HEK293 (cell line): Measurements from ENCODE around the gene SIAE.

Experiments used
- CTCF ChIA-PET: fragments of 350-600 bp; formaldehyde crosslinking; extraction: SDS; loops from one replicate; lab custom pipeline; 2021; ENCODE audit warnings: antibody characterized with exemption; lab: Yijun Ruan, JAX
- POLR2A ChIA-PET: fragments of 300-600 bp; formaldehyde crosslinking; extraction: SDS; loops from one replicate; lab custom pipeline; 2020; ENCODE audit warnings: antibody characterized with exemption, inconsistent platforms; lab: Yijun Ruan, JAX
- H3K27ac ChIP-seq: fragments of 200-500 bp; sonication (Bioruptor generic); 2 replicates; pipeline ENCODE4 v1.5.1; 2014; ENCODE audit warnings: low read depth, low read length, control low read depth, inconsistent platforms; ENCODE audit errors: extremely low read depth
- H3K36me3 ChIP-seq, 2 experiments: fragments of 200-500 bp in 1 of 2; sonication (Bioruptor generic) in 1 of 2; 1 replicate in 1 of 2; 2 replicates in 1 of 2; pipeline ENCODE4 v1.5.1; 2014 to 2017; ENCODE audit warnings: inconsistent platforms in 2 of 2, low read length in 2 of 2; ENCODE audit not compliant: control insufficient read depth in 2 of 2, insufficient read depth in 1 of 2
- H3K4me1 ChIP-seq: fragments of 200-500 bp; sonication (Bioruptor generic); 2 replicates; pipeline ENCODE4 v1.5.1; 2014; ENCODE audit warnings: mild to moderate bottlenecking, low read length, inconsistent platforms; ENCODE audit not compliant: control insufficient read depth, insufficient read depth
- H3K4me3 ChIP-seq: 2 replicates; pipeline ENCODE4 v1.5.1; 2011; ENCODE audit warnings: low read depth, mild to moderate bottlenecking, control low read depth, low read length, moderate library complexity
- H3K9me3 ChIP-seq: fragments of 200-500 bp; sonication (Bioruptor generic); 2 replicates; pipeline ENCODE4 v1.5.1; 2014; ENCODE audit warnings: low read depth, low read length, inconsistent platforms; ENCODE audit not compliant: control insufficient read depth, insufficient read depth
- BCL11B ChIP-seq: fragments of 450-650 bp; formaldehyde crosslinking; IDR thresholded peaks from 2 replicates; pipeline ENCODE4 v1.5.1; 2016; ENCODE audit warnings: low read depth, missing biosample characterization, missing genetic modification characterization
- BCL6B ChIP-seq: fragments of 450-650 bp; formaldehyde crosslinking; IDR thresholded peaks from 2 replicates; pipeline ENCODE4 v1.5.1; 2017; ENCODE audit warnings: missing biosample characterization, missing genetic modification characterization
- KLF9 ChIP-seq: fragments of 450-650 bp; formaldehyde crosslinking; IDR thresholded peaks from 2 replicates; pipeline ENCODE4 v1.5.1; 2016; ENCODE audit warnings: missing biosample characterization, missing genetic modification characterization, low read depth
- PBX3 ChIP-seq: sonication (generic); formaldehyde crosslinking; IDR thresholded peaks from 2 replicates; pipeline ENCODE4 v1.8.1; 2022; ENCODE audit warnings: mild to moderate bottlenecking, moderate library complexity, missing genetic modification reagents
- PRDM1 ChIP-seq: fragments of 450-650 bp; formaldehyde crosslinking; IDR thresholded peaks from 2 replicates; pipeline ENCODE4; 2016; ENCODE audit warnings: missing biosample characterization, missing genetic modification characterization
- REPIN1 ChIP-seq: fragments of 450-650 bp; formaldehyde crosslinking; IDR thresholded peaks from 2 replicates; pipeline ENCODE4 v1.5.1; 2017; ENCODE audit warnings: missing biosample characterization, missing genetic modification characterization, low read depth
- SALL2 ChIP-seq: fragments of 450-650 bp; formaldehyde crosslinking; IDR thresholded peaks from 2 replicates; pipeline ENCODE4 v1.5.0; 2017; ENCODE audit warnings: missing biosample characterization, mild to moderate bottlenecking, missing genetic modification characterization, borderline replicate concordance
- TCF7L2 ChIP-seq: IDR thresholded peaks from 2 replicates; pipeline ENCODE4 v1.6.1; 2011; ENCODE audit warnings: low read depth, mild to moderate bottlenecking, inconsistent platforms, low read length, moderate library complexity, borderline replicate concordance
- ZBTB17 ChIP-seq: fragments of 450-650 bp; formaldehyde crosslinking; IDR thresholded peaks from 2 replicates; pipeline ENCODE4 v1.5.1; 2016; ENCODE audit warnings: missing biosample characterization, missing genetic modification characterization
- ZFP69B ChIP-seq: fragments of 450-650 bp; formaldehyde crosslinking; IDR thresholded peaks from 2 replicates; pipeline ENCODE4 v1.5.1; 2016; ENCODE audit warnings: missing biosample characterization, missing genetic modification characterization
- ZNF146 ChIP-seq: fragments of 450-650 bp; formaldehyde crosslinking; IDR thresholded peaks from 2 replicates; pipeline ENCODE4 v1.5.1; 2016; ENCODE audit warnings: missing biosample characterization, missing genetic modification characterization
- ZNF19 ChIP-seq: fragments of 450-650 bp; formaldehyde crosslinking; IDR thresholded peaks from 2 replicates; pipeline ENCODE4; 2016; ENCODE audit warnings: missing biosample characterization, missing genetic modification characterization, low read depth
- ZNF2 ChIP-seq: fragments of 450-650 bp; formaldehyde crosslinking; IDR thresholded peaks from 2 replicates; pipeline ENCODE4 v1.5.1; 2016; ENCODE audit warnings: missing biosample characterization, missing genetic modification characterization
- ZNF202 ChIP-seq: fragments of 450-650 bp; formaldehyde crosslinking; IDR thresholded peaks from 2 replicates; pipeline ENCODE4 v1.5.1; 2016; ENCODE audit warnings: missing biosample characterization, missing genetic modification characterization, borderline replicate concordance
- ZNF223 ChIP-seq: fragments of 450-650 bp; formaldehyde crosslinking; IDR thresholded peaks from 2 replicates; pipeline ENCODE4 v1.5.1; 2016; ENCODE audit warnings: missing biosample characterization, missing genetic modification characterization
- ZNF585B ChIP-seq: fragments of 450-650 bp; formaldehyde crosslinking; IDR thresholded peaks from 2 replicates; pipeline ENCODE4 v1.5.1; 2016; ENCODE audit warnings: missing biosample characterization, missing genetic modification characterization
- ZNF626 ChIP-seq: fragments of 450-650 bp; sonication (Bioruptor Pico); formaldehyde crosslinking; IDR thresholded peaks from 2 replicates; pipeline ENCODE4 v1.5.1; 2018; ENCODE audit warnings: missing biosample characterization, missing genetic modification characterization, inconsistent platforms
- ZNF629 ChIP-seq: fragments of 450-650 bp; formaldehyde crosslinking; IDR thresholded peaks from 2 replicates; pipeline ENCODE4 v1.5.1; 2017; ENCODE audit warnings: missing biosample characterization, missing genetic modification characterization
- ZNF830 ChIP-seq: fragments of 450-650 bp; IDR thresholded peaks from 2 replicates; pipeline ENCODE4 v1.5.0; 2018; ENCODE audit warnings: missing biosample characterization, missing genetic modification characterization, low read depth, mild to moderate bottlenecking, moderate library complexity
- ZNF837 ChIP-seq: fragments of 450-650 bp; formaldehyde crosslinking; IDR thresholded peaks from 2 replicates; pipeline ENCODE4 v1.5.1; 2016; ENCODE audit warnings: missing biosample characterization, missing genetic modification characterization
- TF ChIP-seq, protein P1 (sequence below): fragments of 450-650 bp; formaldehyde crosslinking; IDR thresholded peaks from 2 replicates; pipeline ENCODE4 v1.5.1; 2017; ENCODE audit warnings: missing biosample characterization, missing genetic modification characterization
- TF ChIP-seq, protein P2 (sequence below): fragments of 450-650 bp; formaldehyde crosslinking; IDR thresholded peaks from 2 replicates; pipeline ENCODE4 v1.5.1; 2016; ENCODE audit warnings: missing biosample characterization, missing genetic modification characterization, borderline replicate concordance
- TF ChIP-seq, protein P3 (sequence below): fragments of 450-650 bp; formaldehyde crosslinking; conservative IDR thresholded peaks from 2 replicates; pipeline ENCODE4 v1.5.1; 2016; ENCODE audit warnings: low read depth, missing biosample characterization, missing genetic modification characterization

Gene SIAE

DNA sequence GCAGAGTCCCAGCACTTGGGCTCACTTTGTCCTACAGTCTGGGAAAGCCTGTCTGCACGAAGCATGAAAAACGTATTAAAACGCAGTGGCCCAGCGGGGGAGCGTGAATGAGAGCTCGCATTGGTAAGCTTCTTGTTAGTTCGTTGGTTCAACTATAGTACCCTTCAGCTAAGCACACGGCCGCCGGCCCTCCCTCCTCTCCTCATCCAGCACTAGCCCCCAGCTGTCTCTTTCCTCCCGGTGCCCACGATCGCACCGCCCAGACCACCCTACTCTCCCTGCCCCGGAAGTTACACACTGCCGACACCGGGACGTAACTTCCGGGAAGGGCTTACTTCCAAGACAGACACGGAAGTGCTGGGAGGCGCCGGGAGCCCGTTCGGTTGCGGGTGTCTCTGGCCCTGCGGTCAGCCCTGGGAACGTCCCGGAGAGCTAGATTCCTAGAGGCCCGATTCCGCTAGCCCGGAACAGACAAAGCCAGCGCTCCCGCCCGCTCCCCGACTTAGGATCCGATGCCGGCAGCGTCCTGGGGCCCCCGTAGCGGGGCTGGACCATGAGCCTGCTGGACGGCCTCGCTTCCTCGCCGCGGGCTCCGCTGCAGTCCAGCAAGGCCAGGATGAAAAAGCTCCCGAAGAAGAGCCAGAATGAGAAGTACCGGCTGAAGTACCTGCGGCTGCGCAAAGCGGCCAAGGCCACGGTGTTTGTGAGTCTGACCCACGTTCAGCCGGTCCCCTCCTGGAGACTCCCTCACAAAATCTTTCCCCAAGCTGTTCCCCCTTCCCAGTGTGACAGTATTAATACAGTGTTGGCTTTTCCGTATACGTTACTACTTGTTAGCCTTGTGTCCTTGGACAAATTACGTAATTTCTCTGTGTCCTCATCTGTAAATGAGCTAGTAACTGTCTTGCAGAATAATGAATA is 50.7 kb downstream of the SIAE start, which contains the start of gene TBRG1:
TSS of gene TBRG1 (plus strand) at position 334 of the 921 bp plus-strand sequence. CDS start at position 554, 220 bp downstream.
- Histone ChIP-seq H3K4me1 (no peaks in the 10 kb centered on the region), H3K36me3 (peaks cover 0 to 34% of the 10 kb centered on the region in 2 experiments; a peak in 1 of 3 replicates), H3K9me3 (no peaks in the 10 kb centered on the region), H3K4me3 (peak within 1 kb of the TSS; percentile 99), H3K27ac (peak within 1 kb of the TSS; percentile 74)
- CTCF ChIA-PET = interaction anchor here (0.5 to 1.4 kb wide), 7 partner anchors 22 to 1148 kb away, joined by 3 to 5 read pairs (median 3); no protein-coding TSS in a partner anchor
- POLR2A ChIA-PET = interaction anchor here (0.6 to 1.6 kb wide), 13 partner anchors 9 to 310 kb away, joined by 3 to 6 read pairs (median 3); partner anchors contain the start of gene NRGN
- TF ChIP-seq TCF7L2 (no peak), BCL6B (tag by site-specific recombination) (no peak), BCL11B (tag by site-specific recombination) (no peak), ZFP69B (tag by site-specific recombination) (no peak), ZNF629 (peak; percentile 92), ZNF223 (no peak), ZNF837 (tag by site-specific recombination) (no peak), PBX3 (CRISPR knock-in tag) (no peak; the same call in 1 of the 2 replicates), REPIN1 (tag by site-specific recombination) (no peak), SALL2 (tag by site-specific recombination) (no peak), ZNF830 (no peak), ZNF202 (tag by site-specific recombination) (no peak), PRDM1 (tag by site-specific recombination) (0 out of 2 replicates have a peak, but pooled peaks have one; percentile 21), ZNF626 (tag by site-specific recombination) (no peak), ZNF585B (tag by site-specific recombination) (no peak), ZNF19 (tag by site-specific recombination) (no peak), KLF9 (no peak), ZBTB17 (peak; percentile 68), ZNF2 (no peak), ZNF146 (tag by site-specific recombination) (no peak)
- TF ChIP-seq, protein P1, sequence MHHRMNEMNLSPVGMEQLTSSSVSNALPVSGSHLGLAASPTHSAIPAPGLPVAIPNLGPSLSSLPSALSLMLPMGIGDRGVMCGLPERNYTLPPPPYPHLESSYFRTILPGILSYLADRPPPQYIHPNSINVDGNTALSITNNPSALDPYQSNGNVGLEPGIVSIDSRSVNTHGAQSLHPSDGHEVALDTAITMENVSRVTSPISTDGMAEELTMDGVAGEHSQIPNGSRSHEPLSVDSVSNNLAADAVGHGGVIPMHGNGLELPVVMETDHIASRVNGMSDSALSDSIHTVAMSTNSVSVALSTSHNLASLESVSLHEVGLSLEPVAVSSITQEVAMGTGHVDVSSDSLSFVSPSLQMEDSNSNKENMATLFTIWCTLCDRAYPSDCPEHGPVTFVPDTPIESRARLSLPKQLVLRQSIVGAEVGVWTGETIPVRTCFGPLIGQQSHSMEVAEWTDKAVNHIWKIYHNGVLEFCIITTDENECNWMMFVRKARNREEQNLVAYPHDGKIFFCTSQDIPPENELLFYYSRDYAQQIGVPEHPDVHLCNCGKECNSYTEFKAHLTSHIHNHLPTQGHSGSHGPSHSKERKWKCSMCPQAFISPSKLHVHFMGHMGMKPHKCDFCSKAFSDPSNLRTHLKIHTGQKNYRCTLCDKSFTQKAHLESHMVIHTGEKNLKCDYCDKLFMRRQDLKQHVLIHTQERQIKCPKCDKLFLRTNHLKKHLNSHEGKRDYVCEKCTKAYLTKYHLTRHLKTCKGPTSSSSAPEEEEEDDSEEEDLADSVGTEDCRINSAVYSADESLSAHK (tag by site-specific recombination) = no peak
- TF ChIP-seq, protein P2, sequence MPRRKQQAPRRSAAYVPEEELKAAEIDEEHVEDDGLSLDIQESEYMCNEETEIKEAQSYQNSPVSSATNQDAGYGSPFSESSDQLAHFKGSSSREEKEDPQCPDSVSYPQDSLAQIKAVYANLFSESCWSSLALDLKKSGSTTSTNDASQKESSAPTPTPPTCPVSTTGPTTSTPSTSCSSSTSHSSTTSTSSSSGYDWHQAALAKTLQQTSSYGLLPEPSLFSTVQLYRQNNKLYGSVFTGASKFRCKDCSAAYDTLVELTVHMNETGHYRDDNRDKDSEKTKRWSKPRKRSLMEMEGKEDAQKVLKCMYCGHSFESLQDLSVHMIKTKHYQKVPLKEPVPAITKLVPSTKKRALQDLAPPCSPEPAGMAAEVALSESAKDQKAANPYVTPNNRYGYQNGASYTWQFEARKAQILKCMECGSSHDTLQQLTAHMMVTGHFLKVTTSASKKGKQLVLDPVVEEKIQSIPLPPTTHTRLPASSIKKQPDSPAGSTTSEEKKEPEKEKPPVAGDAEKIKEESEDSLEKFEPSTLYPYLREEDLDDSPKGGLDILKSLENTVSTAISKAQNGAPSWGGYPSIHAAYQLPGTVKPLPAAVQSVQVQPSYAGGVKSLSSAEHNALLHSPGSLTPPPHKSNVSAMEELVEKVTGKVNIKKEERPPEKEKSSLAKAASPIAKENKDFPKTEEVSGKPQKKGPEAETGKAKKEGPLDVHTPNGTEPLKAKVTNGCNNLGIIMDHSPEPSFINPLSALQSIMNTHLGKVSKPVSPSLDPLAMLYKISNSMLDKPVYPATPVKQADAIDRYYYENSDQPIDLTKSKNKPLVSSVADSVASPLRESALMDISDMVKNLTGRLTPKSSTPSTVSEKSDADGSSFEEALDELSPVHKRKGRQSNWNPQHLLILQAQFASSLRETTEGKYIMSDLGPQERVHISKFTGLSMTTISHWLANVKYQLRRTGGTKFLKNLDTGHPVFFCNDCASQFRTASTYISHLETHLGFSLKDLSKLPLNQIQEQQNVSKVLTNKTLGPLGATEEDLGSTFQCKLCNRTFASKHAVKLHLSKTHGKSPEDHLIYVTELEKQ (tag by site-specific recombination) = no peak
- TF ChIP-seq, protein P3, sequence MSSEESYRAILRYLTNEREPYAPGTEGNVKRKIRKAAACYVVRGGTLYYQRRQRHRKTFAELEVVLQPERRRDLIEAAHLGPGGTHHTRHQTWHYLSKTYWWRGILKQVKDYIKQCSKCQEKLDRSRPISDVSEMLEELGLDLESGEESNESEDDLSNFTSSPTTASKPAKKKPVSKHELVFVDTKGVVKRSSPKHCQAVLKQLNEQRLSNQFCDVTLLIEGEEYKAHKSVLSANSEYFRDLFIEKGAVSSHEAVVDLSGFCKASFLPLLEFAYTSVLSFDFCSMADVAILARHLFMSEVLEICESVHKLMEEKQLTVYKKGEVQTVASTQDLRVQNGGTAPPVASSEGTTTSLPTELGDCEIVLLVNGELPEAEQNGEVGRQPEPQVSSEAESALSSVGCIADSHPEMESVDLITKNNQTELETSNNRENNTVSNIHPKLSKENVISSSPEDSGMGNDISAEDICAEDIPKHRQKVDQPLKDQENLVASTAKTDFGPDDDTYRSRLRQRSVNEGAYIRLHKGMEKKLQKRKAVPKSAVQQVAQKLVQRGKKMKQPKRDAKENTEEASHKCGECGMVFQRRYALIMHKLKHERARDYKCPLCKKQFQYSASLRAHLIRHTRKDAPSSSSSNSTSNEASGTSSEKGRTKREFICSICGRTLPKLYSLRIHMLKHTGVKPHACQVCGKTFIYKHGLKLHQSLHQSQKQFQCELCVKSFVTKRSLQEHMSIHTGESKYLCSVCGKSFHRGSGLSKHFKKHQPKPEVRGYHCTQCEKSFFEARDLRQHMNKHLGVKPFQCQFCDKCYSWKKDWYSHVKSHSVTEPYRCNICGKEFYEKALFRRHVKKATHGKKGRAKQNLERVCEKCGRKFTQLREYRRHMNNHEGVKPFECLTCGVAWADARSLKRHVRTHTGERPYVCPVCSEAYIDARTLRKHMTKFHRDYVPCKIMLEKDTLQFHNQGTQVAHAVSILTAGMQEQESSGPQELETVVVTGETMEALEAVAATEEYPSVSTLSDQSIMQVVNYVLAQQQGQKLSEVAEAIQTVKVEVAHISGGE (tag by site-specific recombination) = peak; percentile 95
